Astrocyte of the cerebellum (primary cell): ENCODE results near the gene IQSEC3.
"Not testable (repeated sequence)": the region's sequence is repeated elsewhere in the genome, so short reads cannot be mapped to it uniquely, and the experiment has no call there.

Source experiments
- DNase-seq: peaks from one replicate; pipeline ENCODE4 v3.0.0-alpha.2; 2011; ENCODE audit warnings: low read depth
- H3K4me3 ChIP-seq: 2 replicates; pipeline ENCODE4 v1.5.1; 2011; ENCODE audit warnings: mild to moderate bottlenecking, low read depth, low read length, moderate library complexity
- CTCF ChIP-seq: IDR thresholded peaks from 2 replicates; pipeline ENCODE4 v1.5.1; 2012; ENCODE audit warnings: low read length, low read depth, moderate library complexity, mild to moderate bottlenecking; ENCODE audit errors: missing control alignments
- in situ Hi-C: cut with HindIII; loops from 2 replicates; pipeline ENCODE4 v1.10.0; 2017; ENCODE audit warnings: low sequenced_read_pairs

IQSEC3 gene

GRCh38 chr12:75541-75940, 9.0 kb downstream of the IQSEC3 start:
- in situ Hi-C loops, DNase-seq, H3K4me3 ChIP-seq: not testable (repeated sequence)

GRCh38 chr12:76102-76501, 9.5 kb downstream of the IQSEC3 start:
- DNase-seq, H3K4me3 ChIP-seq, in situ Hi-C loops: not testable (repeated sequence)

- DNase-seq, in situ Hi-C loops, H3K4me3 ChIP-seq: not testable (repeated sequence)
These were observed 10.0 kb downstream of the IQSEC3 start for GRCh38 chr12:76551-76950.

GRCh38 chr12:77101-77719, 10.6 kb downstream of the IQSEC3 start:
- DNase-seq, H3K4me3 ChIP-seq, in situ Hi-C loops: not testable (repeated sequence)

- DNase-seq, in situ Hi-C loops, H3K4me3 ChIP-seq: not testable (repeated sequence)
These were observed 11.3 kb downstream of the IQSEC3 start for GRCh38 chr12:77769-78383.

- DNase-seq: no peak
- in situ Hi-C loops: no loop called here
- no peak overlapping the region for H3K4me3 ChIP-seq
- no peak for TF ChIP-seq CTCF
These were observed 12.4 kb downstream of the IQSEC3 start for GRCh38 chr12:78981-79380.

- H3K4me3 ChIP-seq: no peak overlapping the region
- DNase-seq: no peak
- in situ Hi-C loops: no loop called here
- no peak for TF ChIP-seq CTCF
These were observed 14.2 kb downstream of the IQSEC3 start for GRCh38 chr12:80681-81190.

GRCh38 chr12:82740-83139, 16.2 kb downstream of the IQSEC3 start:
- no peak for TF ChIP-seq CTCF
- DNase-seq: no peak
- in situ Hi-C loops: no loop called here
- H3K4me3 ChIP-seq: no peak overlapping the region

- DNase-seq: no peak
- in situ Hi-C loops: no loop called here
These were observed 17.5 kb downstream of the IQSEC3 start for GRCh38 chr12:84056-84455.

More at GRCh38 chr12:84056-84455, 17.5 kb downstream of the IQSEC3 start:
- no peak overlapping the region for H3K4me3 ChIP-seq
- TF ChIP-seq CTCF: no peak
